GM18526 (cell line): ENCODE measurements around the gene CACNA2D3.

Experiments used
- POLR2A ChIP-seq: IDR thresholded peaks from 3 replicates; pipeline ENCODE4 v1.6.1; 2011; ENCODE audit not compliant: insufficient read length; ENCODE audit errors: extremely low read depth

The CACNA2D3 gene

GRCh38 chr3:55119268-55119667 lies 996.9 kb downstream of the CACNA2D3 start:
- TF ChIP-seq POLR2A = no peak

GRCh38 chr3:55122312-55122711 lies 1000.0 kb downstream of the CACNA2D3 start:
- TF ChIP-seq POLR2A = no peak
